Panc1 (cell line): ENCODE data around the gene GRID1.

Experiments used
- TF ChIP-seq, protein P1 (sequence below): fragments of 450-650 bp; IDR thresholded peaks from 2 replicates; pipeline ENCODE4 v1.5.1; 2017; ENCODE audit warnings: mild to moderate bottlenecking
- TF ChIP-seq, protein P2 (sequence below), 2 experiments: IDR thresholded peaks; 2 replicates each; pipeline ENCODE4 v1.6.1; 2011 to 2012; ENCODE audit warnings: low read depth in 2 of 2, control low read depth in 1 of 2, low read length in 1 of 2, mild to moderate bottlenecking in 1 of 2, moderate library complexity in 1 of 2; ENCODE audit not compliant: insufficient read depth in 1 of 2

- TF ChIP-seq, protein P1, sequence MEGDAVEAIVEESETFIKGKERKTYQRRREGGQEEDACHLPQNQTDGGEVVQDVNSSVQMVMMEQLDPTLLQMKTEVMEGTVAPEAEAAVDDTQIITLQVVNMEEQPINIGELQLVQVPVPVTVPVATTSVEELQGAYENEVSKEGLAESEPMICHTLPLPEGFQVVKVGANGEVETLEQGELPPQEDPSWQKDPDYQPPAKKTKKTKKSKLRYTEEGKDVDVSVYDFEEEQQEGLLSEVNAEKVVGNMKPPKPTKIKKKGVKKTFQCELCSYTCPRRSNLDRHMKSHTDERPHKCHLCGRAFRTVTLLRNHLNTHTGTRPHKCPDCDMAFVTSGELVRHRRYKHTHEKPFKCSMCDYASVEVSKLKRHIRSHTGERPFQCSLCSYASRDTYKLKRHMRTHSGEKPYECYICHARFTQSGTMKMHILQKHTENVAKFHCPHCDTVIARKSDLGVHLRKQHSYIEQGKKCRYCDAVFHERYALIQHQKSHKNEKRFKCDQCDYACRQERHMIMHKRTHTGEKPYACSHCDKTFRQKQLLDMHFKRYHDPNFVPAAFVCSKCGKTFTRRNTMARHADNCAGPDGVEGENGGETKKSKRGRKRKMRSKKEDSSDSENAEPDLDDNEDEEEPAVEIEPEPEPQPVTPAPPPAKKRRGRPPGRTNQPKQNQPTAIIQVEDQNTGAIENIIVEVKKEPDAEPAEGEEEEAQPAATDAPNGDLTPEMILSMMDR: no peak
- TF ChIP-seq, protein P2, sequence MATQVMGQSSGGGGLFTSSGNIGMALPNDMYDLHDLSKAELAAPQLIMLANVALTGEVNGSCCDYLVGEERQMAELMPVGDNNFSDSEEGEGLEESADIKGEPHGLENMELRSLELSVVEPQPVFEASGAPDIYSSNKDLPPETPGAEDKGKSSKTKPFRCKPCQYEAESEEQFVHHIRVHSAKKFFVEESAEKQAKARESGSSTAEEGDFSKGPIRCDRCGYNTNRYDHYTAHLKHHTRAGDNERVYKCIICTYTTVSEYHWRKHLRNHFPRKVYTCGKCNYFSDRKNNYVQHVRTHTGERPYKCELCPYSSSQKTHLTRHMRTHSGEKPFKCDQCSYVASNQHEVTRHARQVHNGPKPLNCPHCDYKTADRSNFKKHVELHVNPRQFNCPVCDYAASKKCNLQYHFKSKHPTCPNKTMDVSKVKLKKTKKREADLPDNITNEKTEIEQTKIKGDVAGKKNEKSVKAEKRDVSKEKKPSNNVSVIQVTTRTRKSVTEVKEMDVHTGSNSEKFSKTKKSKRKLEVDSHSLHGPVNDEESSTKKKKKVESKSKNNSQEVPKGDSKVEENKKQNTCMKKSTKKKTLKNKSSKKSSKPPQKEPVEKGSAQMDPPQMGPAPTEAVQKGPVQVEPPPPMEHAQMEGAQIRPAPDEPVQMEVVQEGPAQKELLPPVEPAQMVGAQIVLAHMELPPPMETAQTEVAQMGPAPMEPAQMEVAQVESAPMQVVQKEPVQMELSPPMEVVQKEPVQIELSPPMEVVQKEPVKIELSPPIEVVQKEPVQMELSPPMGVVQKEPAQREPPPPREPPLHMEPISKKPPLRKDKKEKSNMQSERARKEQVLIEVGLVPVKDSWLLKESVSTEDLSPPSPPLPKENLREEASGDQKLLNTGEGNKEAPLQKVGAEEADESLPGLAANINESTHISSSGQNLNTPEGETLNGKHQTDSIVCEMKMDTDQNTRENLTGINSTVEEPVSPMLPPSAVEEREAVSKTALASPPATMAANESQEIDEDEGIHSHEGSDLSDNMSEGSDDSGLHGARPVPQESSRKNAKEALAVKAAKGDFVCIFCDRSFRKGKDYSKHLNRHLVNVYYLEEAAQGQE (IDR thresholded peaks at IDR 0.05; ENCODE audit: insufficient read depth in 1 of 2, low read depth in 2 of 2, low read length in 1 of 2): no peak
Measured at GRCh38 chr10:85648279-85648754, 718.3 kb downstream of the GRID1 start.
